H1 (cell line): ENCODE data around the gene SARS2. TPM values are rescaled to one million over a fixed set of nuclear protein-coding genes. Genes with fewer than 3 reads are reported as not detected.

Source experiments
- CTCF ChIA-PET: fragments of 300-600 bp; sonication (Branson Sonifier 250); formaldehyde crosslinking; loops from one replicate; lab custom pipeline; 2021; ENCODE audit not compliant: partially characterized antibody; lab: Charles Lee
- POLR2A ChIA-PET: fragments of 300-600 bp; sonication (Branson Sonifier 250); formaldehyde crosslinking; loops from one replicate; lab custom pipeline; 2021; ENCODE audit warnings: inconsistent platforms; ENCODE audit not compliant: partially characterized antibody; lab: Charles Lee
- DNase-seq, 2 experiments: peaks; one replicate each; pipeline versions ENCODE4 v3.0.0 to v3.0.0-alpha.2; 2010 to 2022; ENCODE audit warnings: low spot score in 2 of 2, low read depth in 1 of 2, mixed read lengths in 1 of 2
- FAIRE-seq: peaks from 2 replicates; lab custom pipeline; 2011; peaks lifted over from hg19 to GRCh38; lab: Jason Lieb, UNC
- H2AFZ ChIP-seq: 2 replicates; pipeline ENCODE4 v1.8.1; 2012; ENCODE audit warnings: low read length, inconsistent platforms
- H2AK5ac ChIP-seq: 2 replicates; pipeline ENCODE4 v1.6.1; 2013; ENCODE audit warnings: low read depth, low read length
- H2BK120ac ChIP-seq: replicated peaks from 2 replicates; pipeline ENCODE3; 2013; ENCODE audit warnings: low read depth, low read length, inconsistent platforms
- H2BK12ac ChIP-seq: 2 replicates; pipeline ENCODE4 v1.6.1; 2013; ENCODE audit warnings: low read depth, low read length
- H2BK15ac ChIP-seq: 2 replicates; pipeline ENCODE4 v1.6.1; 2013; ENCODE audit warnings: low read length
- H2BK20ac ChIP-seq: 2 replicates; pipeline ENCODE4 v1.6.1; 2013; ENCODE audit warnings: low read length
- H2BK5ac ChIP-seq: 2 replicates; pipeline ENCODE4 v1.6.1; 2013; ENCODE audit warnings: low read depth, low read length
- H3K14ac ChIP-seq: 2 replicates; pipeline ENCODE4 v1.6.1; 2013; ENCODE audit warnings: inconsistent platforms; ENCODE audit not compliant: insufficient read length
- H3K18ac ChIP-seq: 2 replicates; pipeline ENCODE4 v1.6.1; 2013; ENCODE audit warnings: low read length; ENCODE audit errors: extremely low read depth
- H3K23ac ChIP-seq: 2 replicates; pipeline ENCODE4 v1.6.1; 2013; ENCODE audit warnings: inconsistent platforms; ENCODE audit not compliant: insufficient read length
- H3K23me2 ChIP-seq: 2 replicates; pipeline ENCODE4 v1.6.1; 2013; ENCODE audit warnings: low read depth, low read length
- H3K27ac ChIP-seq: 2 replicates; pipeline ENCODE4 v1.6.1; 2011; ENCODE audit warnings: low read depth, low read length, inconsistent platforms
- H3K27me3 ChIP-seq, 4 experiments: replicated peaks in 1 of 4; 1 replicate in 1 of 4; 2 replicates in 3 of 4; pipeline versions ENCODE4 v1.6.1 to v1.8.1; 2011 to 2013; ENCODE audit warnings: low read length in 3 of 4, mild to moderate bottlenecking in 3 of 4, inconsistent platforms in 2 of 4, mixed read lengths in 2 of 4, moderate library complexity in 1 of 4; ENCODE audit not compliant: control insufficient read depth in 3 of 4, insufficient read depth in 3 of 4; ENCODE audit errors: extremely low read depth in 1 of 4
- H3K36me3 ChIP-seq, 4 experiments: 2 replicates each; pipeline versions ENCODE4 v1.6.1 to v1.8.1; 2011 to 2013; ENCODE audit warnings: mild to moderate bottlenecking in 4 of 4, low read length in 3 of 4, moderate library complexity in 2 of 4, control low read depth in 1 of 4, inconsistent platforms in 1 of 4; ENCODE audit not compliant: insufficient read depth in 4 of 4, control insufficient read depth in 2 of 4
- H3K4ac ChIP-seq: replicated peaks from 2 replicates; pipeline ENCODE3; 2013; ENCODE audit warnings: low read length, low read depth, mixed read lengths, inconsistent platforms; ENCODE audit not compliant: insufficient read length
- H3K4me1 ChIP-seq, 4 experiments: replicated peaks in 1 of 4; 1 replicate in 1 of 4; 2 replicates in 3 of 4; pipeline versions ENCODE4 v1.6.1 to v1.8.1; 2011 to 2013; ENCODE audit warnings: low read length in 3 of 4, inconsistent platforms in 2 of 4, mixed read lengths in 1 of 4; ENCODE audit not compliant: insufficient read depth in 4 of 4, control insufficient read depth in 3 of 4
- H3K4me2 ChIP-seq, 2 experiments: 2 replicates each; pipeline versions ENCODE4 v1.6.1 to v1.8.1; 2011 to 2013; ENCODE audit warnings: low read depth in 2 of 2, low read length in 2 of 2, control low read depth in 1 of 2, inconsistent platforms in 1 of 2, mild to moderate bottlenecking in 1 of 2; ENCODE audit not compliant: insufficient read depth in 1 of 2
- H3K4me3 ChIP-seq, 4 experiments: fragments of 200-600, 300-600 bp in 1 of 4; sonication (generic), shearing (Covaris generic), sonication (Bioruptor Twin) in 1 of 4; 2 replicates each; pipeline versions ENCODE4 v1.5.1 to v1.8.1; 2011 to 2016; ENCODE audit warnings: low read length in 4 of 4, low read depth in 3 of 4, control low read depth in 2 of 4, inconsistent platforms in 2 of 4, mild to moderate bottlenecking in 2 of 4, mixed read lengths in 1 of 4, moderate library complexity in 1 of 4; ENCODE audit not compliant: insufficient read depth in 2 of 4; ENCODE audit errors: extremely low read depth in 1 of 4
- H3K56ac ChIP-seq: replicated peaks from 2 replicates; pipeline ENCODE3; 2013; ENCODE audit warnings: low read depth, mild to moderate bottlenecking, mixed read lengths, low read length, inconsistent platforms; ENCODE audit not compliant: insufficient read length
- H3K79me1 ChIP-seq: 2 replicates; pipeline ENCODE4 v1.6.1; 2013; ENCODE audit warnings: low read depth, low read length, control low read depth
- H3K79me2 ChIP-seq, 2 experiments: 2 replicates each; pipeline versions ENCODE4 v1.6.1 to v1.8.1; 2012 to 2013; ENCODE audit warnings: low read length in 2 of 2, mild to moderate bottlenecking in 2 of 2, inconsistent platforms in 1 of 2; ENCODE audit not compliant: insufficient read depth in 2 of 2, control insufficient read depth in 1 of 2
- H3K9ac ChIP-seq, 4 experiments: replicated peaks in 1 of 4; 1 replicate in 1 of 4; 2 replicates in 3 of 4; pipeline versions ENCODE4 v1.6.1 to v1.8.1; 2011 to 2013; ENCODE audit warnings: low read depth in 3 of 4, low read length in 3 of 4, control low read depth in 2 of 4, mild to moderate bottlenecking in 2 of 4, moderate library complexity in 2 of 4, inconsistent platforms in 1 of 4; ENCODE audit errors: extremely low read depth in 1 of 4
- H3K9me3 ChIP-seq, 2 experiments: 2 replicates each; pipeline versions ENCODE4 v1.6.1 to v1.8.1; 2012 to 2013; ENCODE audit warnings: mild to moderate bottlenecking in 2 of 2, moderate library complexity in 2 of 2, control low read depth in 1 of 2, inconsistent platforms in 1 of 2, low read depth in 1 of 2, low read length in 1 of 2, mixed read lengths in 1 of 2; ENCODE audit not compliant: insufficient read depth in 2 of 2
- H4K20me1 ChIP-seq, 2 experiments: replicated peaks in 1 of 2; 2 replicates each; pipeline versions ENCODE3 to v1.8.1; 2011 to 2013; ENCODE audit warnings: inconsistent platforms in 2 of 2, low read length in 2 of 2, mild to moderate bottlenecking in 1 of 2; ENCODE audit not compliant: insufficient read depth in 2 of 2, control insufficient read depth in 1 of 2
- H4K5ac ChIP-seq: 2 replicates; pipeline ENCODE4 v1.6.1; 2013; ENCODE audit warnings: low read length, low read depth, mixed read lengths, inconsistent platforms; ENCODE audit not compliant: insufficient read length
- H4K8ac ChIP-seq: 2 replicates; pipeline ENCODE4 v1.8.0; 2013; ENCODE audit warnings: mild to moderate bottlenecking, moderate library complexity, low read length, inconsistent platforms; ENCODE audit not compliant: insufficient read depth; ENCODE audit errors: extremely low read depth
- H4K91ac ChIP-seq: replicated peaks from 2 replicates; pipeline ENCODE3; 2013; ENCODE audit warnings: low read length, mixed read lengths, inconsistent platforms; ENCODE audit not compliant: insufficient read length
- CTCF ChIP-seq, 3 experiments: IDR thresholded peaks; 1 replicate in 2 of 3; 2 replicates in 1 of 3; pipeline versions ENCODE4 v1.5.1 to v1.6.1; 2011; ENCODE audit warnings: low read length in 3 of 3, mild to moderate bottlenecking in 3 of 3, inconsistent platforms in 2 of 3, low read depth in 1 of 3, moderate library complexity in 1 of 3; ENCODE audit not compliant: insufficient read depth in 1 of 3; ENCODE audit errors: control extremely low read depth in 1 of 3
- EP300 ChIP-seq, 2 experiments: IDR thresholded peaks; 1 replicate in 1 of 2; 2 replicates in 1 of 2; pipeline ENCODE4 v1.6.1; 2011 to 2012; ENCODE audit warnings: low read depth in 2 of 2, low read length in 2 of 2, mild to moderate bottlenecking in 2 of 2, borderline replicate concordance in 1 of 2, inconsistent platforms in 1 of 2, moderate library complexity in 1 of 2
- RAD21 ChIP-seq, 2 experiments: IDR thresholded peaks in 1 of 2; conservative IDR thresholded peaks in 1 of 2; 2 replicates each; pipeline ENCODE4 v1.6.1; 2011; ENCODE audit warnings: low read depth in 2 of 2, low read length in 2 of 2, improper control_type of control experiment in 1 of 2, inconsistent platforms in 1 of 2, mild to moderate bottlenecking in 1 of 2, moderate library complexity in 1 of 2
- WGBS, 2 experiments: shearing (Covaris generic) in 1 of 2; methylation state at CpG; one replicate each; pipeline versions ENCODE4 v1.1.6 to v1.1.7; 2013 to 2015; ENCODE audit warnings: low lambda C conversion rate in 2 of 2, mixed read lengths in 2 of 2, inconsistent platforms in 1 of 2, low coverage in 1 of 2, missing lambda C conversion rate in 1 of 2; ENCODE audit not compliant: insufficient replicate concordance in 2 of 2, insufficient coverage in 1 of 2, insufficient read length in 1 of 2; ENCODE audit errors: extremely low coverage in 1 of 2, missing lambda C conversion rate in 1 of 2; 5-methylcytosine and 5-hydroxymethylcytosine counted together
- polyA plus RNA-seq, 7 experiments: library from polyadenylated mRNA; depleted of rRNA in 3 of 7; stranded (reverse) in 5 of 7; unstranded in 2 of 7; fragments of >200 nt in 5 of 7; fragments of 200-250 nt in 2 of 7; gene quantifications; 1 replicate in 5 of 7; 2 replicates in 1 of 7; 4 replicates in 1 of 7; pipeline versions ENCODE4 v1.2.1 to v1.2.3, GENCODE V29; 2011 to 2013; ENCODE audit warnings: missing spikeins in 2 of 7, mixed read lengths in 2 of 7
- total RNA-seq: library from RNA; stranded (reverse); fragmentation: NEBNext Ultra II Directional; extraction: Animal tissue kit (Norgen Biotek cat#: 25700); gene quantifications from 2 replicates; pipeline ENCODE4 v1.2.1, GENCODE V29; 2021

SARS2 gene
- total and polyA plus RNA-seq, 2 of the 8 experiments (the other 6 are each of a cell fraction or from before 2014, with no cell fraction given): 68.0 to 102 TPM

DNA sequence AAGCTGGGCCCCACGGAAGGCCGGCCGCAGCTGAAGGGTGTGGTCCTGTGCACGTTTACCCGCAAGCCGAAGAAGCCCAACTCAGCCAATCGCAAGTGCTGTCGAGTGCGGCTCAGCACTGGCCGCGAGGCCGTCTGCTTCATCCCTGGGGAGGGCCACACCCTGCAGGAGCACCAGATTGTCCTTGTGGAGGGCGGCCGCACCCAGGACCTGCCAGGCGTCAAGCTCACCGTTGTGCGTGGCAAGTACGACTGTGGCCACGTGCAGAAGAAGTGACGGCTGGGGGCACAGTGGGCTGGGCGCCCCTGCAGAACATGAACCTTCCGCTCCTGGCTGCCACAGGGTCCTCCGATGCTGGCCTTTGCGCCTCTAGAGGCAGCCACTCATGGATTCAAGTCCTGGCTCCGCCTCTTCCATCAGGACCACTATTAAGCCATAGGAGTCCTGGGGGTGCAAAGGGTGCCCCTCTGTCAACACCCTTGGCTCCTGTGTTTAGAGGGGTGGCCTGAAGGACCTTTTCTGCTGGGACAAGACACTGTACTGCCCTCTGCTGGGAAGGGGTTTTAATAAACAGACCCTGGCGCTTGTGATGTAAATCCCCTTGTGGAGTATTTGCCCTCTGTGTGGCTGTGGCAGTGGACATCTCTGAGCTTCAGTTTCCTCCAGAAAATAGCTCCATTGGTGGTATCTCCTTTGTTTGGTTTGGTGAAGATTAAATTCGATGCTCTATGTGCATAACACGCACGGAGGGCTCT, 2.0 kb upstream of the SARS2 start:
- Histone ChIP-seq H2BK5ac (no peak overlapping the region), H3K4me1 (peaks cover 0 to 2% (median under 1%) of the 10 kb centered on the region in 4 experiments; a peak in 3 of 7 replicates), H3K36me3 (peaks cover 5 to 26% (median 14%) of the 10 kb centered on the region in 4 experiments; a peak in 5 of 8 replicates), H2BK120ac (no peak overlapping the region), H2AK5ac (no peak overlapping the region), H3K18ac (no peak overlapping the region), H2BK15ac (no peak overlapping the region), H3K27ac (no peak overlapping the region), H3K4me2 (no peak overlapping the region; a peak in 1 of 4 replicates), H3K79me2 (peaks cover 0 to 42% of the 10 kb centered on the region in 2 experiments; a peak in 2 of 4 replicates), H3K23ac (no peak overlapping the region), H4K91ac (no peak overlapping the region), H4K20me1 (no peaks in the 10 kb centered on the region), H3K56ac (no peak overlapping the region), H3K9me3 (peaks cover 10 to 11% of the 10 kb centered on the region in 2 experiments), H2AFZ (no peak overlapping the region), H3K27me3 (no peaks in the 10 kb centered on the region), H3K4ac (no peak overlapping the region), H3K79me1 (peaks cover 18% of the 10 kb centered on the region), H3K4me3 (no peak overlapping the region), H2BK12ac (no peak overlapping the region), H3K23me2 (peaks cover 4% of the 10 kb centered on the region; the same call in 1 of the 2 replicates), H3K9ac (no peak overlapping the region), H3K14ac (no peak overlapping the region), H4K5ac (no peak overlapping the region), H4K8ac (no peak overlapping the region; the same call in 1 of the 2 replicates), H2BK20ac (no peak overlapping the region)
- 94% methylated on average over 29 of the region's 29 CpGs; no CpG with 5 or more reads in 1 of the 2 experiments for WGBS, 2 experiments
- FAIRE-seq (no peak), DNase-seq (no peak)
- POLR2A ChIA-PET: interaction anchor here (0.6 to 3.1 kb wide), 14 partner anchors 8 to 417 kb away, joined by 3 to 14 read pairs (median 4); partner anchors contain the start of genes CCER2, ECH1 and NFKBIB
- CTCF ChIA-PET: interaction anchor here (0.6 to 9.8 kb wide), 20 partner anchors 14 to 440 kb away, joined by 3 to 120 read pairs (median 4); partner anchors contain the start of genes FBXO17, NFKBIB and SIRT2
- TF ChIP-seq RAD21 (IDR thresholded peaks at IDR 0.05 in 1 of 2, conservative IDR thresholded peaks at IDR 0.05 in 1 of 2; ENCODE audit: low read depth in 2 of 2, low read length in 2 of 2) (peak; percentile 25 to 49; a peak in 3 of 4 replicates), CTCF (IDR thresholded peaks at IDR 0.05; ENCODE audit: control extremely low read depth in 1 of 3, insufficient read depth in 1 of 3, low read depth in 1 of 3, low read length in 3 of 3) (peak; percentile 41 to 71 (median 59)), EP300 (IDR thresholded peaks at IDR 0.05; ENCODE audit: borderline replicate concordance in 1 of 2, low read depth in 2 of 2, low read length in 2 of 2) (no peak)
